HG02623 (cell line): Measurements from ENCODE around the gene LRP1-AS.
"Not testable (repeated sequence)": the region's sequence is repeated elsewhere in the genome, so short reads cannot be mapped to it uniquely, and the experiment has no call there.

ENCODE experiments used
- ATAC-seq: cut with Tn5 transposase; IDR thresholded peaks from one replicate; pipeline ENCODE4 v1.9.1; 2021; ENCODE audit warnings: moderate library complexity; ENCODE audit not compliant: unreplicated experiment

LRP1-AS gene

DNA sequence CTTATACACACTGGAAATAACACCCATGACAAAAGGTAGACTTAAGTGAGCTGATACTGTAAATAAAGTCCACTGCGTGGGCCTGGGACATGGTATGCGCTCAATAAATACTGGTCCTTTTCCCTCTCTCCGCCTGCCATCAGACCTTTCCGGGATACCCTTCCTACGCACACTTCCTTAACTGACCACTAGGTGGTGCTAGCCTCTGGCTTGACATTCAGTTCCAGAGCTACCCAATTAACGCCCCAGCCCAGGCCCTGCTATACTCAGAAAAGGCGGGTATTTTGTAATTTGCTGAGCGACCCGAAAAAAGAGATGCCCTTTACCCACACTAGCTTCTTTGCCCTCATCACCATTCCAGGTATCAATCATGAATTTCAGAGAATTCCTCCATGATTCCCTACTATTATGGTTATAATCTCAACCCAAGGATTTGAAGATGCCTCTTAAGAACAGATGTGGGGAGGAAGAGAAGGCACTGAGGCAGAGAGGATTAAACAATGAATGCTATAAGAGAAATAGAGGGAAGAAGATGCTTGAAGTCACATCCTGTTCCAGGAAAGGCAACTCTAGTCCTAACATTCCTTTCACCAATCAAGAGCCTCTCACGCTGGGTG, 23.1 kb downstream of the LRP1-AS start:
- ATAC-seq: no peak

DNA sequence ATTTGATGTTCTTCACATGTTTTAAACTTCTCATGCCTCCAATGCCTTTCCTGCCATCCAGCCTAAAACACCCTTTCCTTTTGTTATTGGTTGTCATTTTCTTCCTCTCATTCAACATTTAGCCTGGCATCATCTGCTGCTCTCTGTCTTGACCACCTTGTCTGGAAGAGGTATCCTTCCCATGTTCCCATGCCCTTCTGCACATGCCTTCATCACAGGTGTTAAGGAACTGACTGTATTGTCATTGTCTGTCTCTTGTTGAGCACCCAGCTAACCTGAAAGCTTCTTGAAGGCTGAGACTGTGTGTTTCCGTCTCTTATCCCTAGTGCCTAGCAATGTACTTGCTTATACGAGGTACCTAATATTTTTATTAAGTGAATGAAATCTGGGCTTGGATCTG, 23.6 kb downstream of the LRP1-AS start:
- ATAC-seq: no peak

DNA sequence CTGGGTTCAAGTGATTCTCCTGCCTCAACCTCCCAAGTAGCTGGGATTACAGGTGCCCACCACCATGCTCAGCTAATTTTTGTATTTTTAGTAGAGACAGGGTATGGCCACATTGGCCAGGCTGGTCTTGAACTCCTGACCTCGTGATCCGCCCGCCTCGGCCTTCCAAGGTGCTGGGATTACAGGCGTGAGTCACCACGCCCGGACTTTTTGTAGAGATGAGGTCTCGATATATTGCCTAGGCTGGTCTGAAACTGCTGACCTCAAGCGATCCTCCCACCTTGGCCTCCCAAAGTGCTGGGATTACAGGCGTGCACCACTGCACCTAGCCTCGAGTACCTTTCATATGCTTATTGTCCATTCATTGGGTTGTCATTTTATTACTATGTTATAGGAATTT, 26.7 kb downstream of the LRP1-AS start:
- ATAC-seq: not testable (repeated sequence)

DNA sequence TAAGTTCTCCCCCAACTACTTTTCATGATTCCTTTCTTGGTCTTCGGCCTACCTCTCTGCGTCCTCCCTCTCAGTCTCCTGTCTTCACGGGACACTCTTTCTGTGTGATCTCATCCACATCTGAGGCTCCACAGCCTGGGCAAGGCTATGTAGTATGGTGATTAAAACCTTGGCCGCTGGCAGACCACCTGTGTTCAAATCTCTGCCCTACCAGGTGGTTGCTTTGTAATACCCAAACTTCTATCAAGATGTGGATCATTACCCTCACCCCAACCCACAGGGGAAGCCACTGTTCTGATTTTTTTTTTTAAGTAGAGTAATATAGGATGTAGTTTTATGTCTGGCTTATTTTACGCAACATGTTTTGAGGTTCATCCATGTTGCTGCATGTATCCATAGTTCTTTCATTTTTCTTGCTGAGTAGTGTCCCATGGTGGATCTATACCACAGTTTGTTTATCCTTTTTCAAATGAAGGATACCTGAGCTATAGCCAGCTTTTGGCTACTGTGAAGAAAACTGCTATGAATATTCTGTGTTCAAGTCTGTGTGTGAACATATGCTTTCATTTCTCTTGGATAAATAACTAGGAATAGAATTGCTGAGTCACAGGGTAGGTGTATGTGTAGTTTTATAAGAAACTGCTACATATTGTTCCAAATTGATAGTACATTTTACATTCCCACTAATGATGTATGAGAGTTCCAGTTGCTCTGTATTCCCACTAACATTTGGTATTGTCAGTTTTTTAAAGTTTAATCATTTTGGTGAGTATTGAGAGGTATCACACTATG, 27.9 kb downstream of the LRP1-AS start:
- no peak for ATAC-seq

DNA sequence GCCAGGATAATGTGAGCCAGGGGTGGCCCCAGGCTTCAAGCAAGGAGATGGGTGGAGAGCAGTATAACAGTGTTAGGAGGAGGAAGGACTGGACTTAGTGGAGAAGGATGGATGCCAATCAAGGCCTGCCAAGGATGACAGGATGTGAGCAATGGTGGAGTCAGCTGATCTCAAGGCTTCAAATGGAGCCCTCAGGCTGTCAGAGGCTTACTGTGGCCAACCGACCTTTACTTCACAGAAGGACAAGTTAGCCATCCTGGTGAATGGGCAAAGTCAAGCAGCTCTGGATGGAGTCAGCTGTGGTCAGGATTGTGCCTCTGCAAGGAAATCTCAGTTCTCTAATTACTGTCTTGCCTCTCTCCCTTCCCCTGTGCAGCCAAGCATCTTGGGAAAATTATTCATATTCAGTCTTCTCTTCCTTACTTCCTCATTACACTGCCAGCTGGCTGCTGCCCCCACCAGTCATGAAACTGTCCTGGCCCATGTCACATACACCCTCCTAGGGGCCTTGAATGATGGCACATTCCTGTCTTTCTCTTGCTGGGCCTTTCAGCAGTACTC, 28.6 kb downstream of the LRP1-AS start:
- no peak for ATAC-seq

DNA sequence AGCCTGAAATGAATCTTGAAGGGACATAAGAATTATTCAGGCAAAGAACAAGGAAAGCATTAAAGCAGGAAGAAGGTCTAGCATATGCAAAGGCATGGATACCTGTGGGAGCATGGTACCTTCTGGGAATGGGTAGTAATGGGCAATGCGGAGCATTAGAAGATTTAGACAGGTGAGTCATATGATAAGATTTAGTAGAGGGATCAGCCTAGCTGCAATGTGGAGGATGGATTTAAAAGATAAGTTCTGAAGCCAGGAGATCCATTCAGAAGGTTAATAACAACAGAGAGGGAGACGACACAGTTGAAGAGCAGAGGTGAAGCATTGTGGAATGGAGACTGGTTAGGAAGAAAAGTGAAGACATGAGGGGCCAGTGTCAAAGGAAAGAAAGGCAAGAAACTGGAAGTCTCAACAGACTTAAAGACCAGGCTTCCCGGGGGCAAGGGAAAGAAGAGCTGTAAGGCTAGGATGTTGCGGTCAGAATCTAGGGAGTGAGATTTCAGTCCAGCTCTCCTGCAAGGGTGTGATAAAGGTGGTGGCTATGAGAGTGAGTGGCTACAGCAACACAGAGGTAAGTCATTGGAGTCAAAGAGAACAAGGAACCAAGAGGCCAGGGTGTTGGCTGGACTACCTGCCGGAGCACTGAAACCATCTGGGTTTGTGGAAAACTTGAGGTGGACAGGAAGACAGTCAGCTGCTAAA, 30.7 kb downstream of the LRP1-AS start:
- no peak for ATAC-seq

DNA sequence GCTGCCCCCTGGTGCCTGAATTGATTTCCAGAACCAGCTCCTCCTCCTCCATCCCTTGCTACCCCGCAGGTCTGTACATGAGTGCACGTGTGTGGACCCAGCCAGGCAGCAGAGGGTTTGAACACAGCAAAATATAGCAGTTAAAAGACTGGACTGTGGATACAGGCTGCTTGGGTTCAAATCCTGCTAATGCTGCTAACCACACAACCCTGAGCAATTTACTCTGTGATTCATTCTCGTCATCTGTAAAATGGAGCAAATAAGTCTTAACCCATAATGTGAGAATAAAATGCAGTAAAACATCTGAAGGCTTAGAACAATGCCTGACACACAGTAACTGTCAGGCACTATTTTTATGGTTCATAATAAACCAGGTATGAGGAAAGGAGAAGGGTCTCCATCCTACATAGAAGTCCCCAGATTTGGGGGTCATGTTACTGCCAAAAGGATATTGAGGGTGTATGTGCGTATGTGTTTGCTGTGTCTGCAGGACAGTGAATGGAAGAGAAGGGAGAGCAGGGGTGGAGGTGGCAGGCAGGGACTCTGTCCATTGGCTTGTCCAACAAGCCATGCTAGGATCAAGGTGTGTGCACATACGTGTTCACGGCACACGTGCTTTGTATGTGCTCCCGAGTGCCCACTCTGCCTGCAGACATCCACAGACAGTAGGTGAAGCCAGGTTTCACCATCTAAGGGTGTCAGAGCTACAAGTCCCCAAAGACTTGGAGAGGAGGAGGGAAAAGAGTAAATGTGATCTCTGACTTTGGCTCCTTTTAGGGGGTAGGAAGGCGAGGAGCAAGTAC, 34.7 kb downstream of the LRP1-AS start:
- ATAC-seq: no peak

DNA sequence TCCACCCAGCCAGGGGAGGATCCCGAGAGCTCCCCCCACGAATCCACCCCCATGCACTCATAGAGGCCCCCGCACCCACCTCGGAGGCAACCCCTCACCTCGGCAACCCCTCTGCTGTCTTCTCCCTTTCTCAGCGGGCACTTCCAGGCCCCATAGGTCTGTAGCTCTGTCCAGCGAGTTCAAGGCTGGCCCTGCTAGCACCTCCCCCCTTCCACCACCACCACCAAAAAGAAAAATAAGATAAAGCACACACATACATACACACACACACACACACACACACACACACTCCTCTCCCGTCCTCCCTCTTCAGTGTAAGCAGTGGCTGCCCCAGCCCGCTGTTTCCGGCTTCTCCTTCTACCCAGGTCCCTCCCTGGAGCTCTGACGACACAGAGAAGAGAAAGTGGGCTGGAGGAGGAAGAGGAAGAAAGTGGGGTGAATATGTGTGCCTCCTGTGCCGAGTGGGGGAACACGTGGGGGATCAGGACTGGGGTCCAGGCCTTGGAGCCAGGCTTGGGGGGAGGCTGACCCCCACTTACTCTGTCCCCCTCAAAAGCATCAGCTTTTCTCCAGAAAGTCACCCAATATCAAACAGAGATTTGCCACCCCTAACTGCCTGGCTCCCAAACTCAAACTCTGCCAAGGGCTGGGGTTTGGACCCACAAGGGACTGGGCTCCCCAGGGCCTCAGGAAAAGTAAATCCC, 36.2 kb downstream of the LRP1-AS start, which contains the start of gene STAT6:
Gene STAT6 (minus strand): TSS at position 332 of the 704 bp plus-strand sequence. CDS start 3,084 bp downstream, outside the sequence.
- ATAC-seq: peak; percentile 41

DNA sequence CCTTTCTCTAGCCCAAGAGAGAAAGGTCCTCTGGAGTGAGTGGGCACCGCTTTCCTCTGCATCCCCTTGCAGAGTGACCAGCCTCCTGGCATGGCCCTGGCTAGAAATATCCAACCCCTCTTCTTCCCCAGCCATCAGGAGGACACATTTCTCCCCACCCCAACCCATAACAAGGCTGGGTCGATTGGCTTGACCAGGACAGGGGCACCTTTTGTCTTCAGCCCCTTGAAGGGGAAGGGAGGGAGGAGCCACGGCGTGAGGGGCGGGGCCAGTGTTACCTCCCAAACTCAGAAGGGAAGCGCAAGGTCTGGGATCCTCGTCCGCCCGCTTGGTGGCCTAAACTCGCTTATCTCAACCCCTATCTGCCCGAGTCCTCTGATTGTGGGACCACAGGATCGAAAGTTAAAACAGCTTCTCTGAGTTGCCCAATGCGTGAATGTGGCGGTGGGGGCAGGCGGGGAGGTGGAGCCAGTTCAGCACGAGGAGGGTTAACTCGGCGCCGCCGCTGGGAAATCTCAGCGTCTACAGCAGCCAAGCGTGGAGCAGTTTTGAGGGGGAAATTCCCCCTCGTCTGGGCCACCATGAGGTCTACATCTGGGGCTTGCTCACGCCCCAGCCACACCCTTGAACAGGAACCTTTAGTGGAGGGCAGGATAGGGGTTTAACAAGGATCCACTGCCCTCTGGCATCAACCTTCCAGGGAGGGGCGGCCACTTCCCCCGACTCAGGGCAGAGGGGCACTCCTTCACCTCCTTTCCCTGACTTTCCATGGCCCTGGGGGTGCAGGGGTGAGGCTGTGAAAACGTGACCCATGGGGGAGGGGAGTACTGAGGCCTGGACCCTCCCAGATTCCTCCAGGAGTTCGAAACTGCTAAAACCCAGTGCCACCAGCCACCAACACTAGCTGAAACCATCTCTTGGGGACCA, 37.1 kb downstream of the LRP1-AS start:
- ATAC-seq: no peak

DNA sequence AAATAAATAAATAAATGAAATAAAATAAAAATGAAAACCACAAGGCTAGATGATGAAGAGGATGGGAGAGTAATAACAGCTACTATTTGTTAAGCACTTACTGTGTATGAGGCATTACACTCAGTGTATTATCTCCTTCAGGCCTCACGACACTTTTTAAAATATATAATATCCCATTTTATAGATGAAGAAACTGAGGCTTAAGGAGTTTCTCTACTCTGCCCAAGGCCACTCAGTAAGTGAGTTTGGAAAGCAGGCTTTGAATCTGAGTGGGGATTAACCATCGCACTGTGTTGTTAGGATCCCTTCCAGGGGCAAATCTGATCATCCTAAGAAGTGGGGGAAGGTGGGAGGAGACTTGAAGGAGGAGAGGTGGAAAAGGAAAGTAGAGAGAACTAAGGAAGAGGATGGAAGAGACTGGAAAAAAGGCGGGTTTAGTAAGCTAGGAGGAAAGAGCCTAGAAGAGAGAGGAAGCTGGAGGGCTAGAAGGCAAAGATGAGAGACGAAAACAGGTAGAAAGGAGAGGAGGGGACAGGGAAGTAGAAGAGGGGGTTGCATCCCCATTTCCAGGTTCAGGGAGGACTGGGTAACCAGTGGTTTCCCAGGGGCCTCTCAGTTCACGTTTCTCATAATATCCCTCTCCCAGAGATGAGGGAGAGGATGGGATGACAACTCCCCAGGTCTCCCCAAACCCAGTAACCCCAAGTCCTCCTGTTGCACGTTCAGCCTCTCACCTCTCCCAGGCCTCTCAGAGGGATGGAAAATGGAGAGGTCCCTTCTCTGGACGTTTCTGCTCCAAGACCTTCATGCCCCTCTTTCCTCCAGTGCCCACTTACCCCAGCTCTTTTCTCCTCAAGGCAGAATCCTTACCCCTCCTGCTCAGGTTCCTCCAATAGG, 38.0 kb downstream of the LRP1-AS start:
- no peak for ATAC-seq

DNA sequence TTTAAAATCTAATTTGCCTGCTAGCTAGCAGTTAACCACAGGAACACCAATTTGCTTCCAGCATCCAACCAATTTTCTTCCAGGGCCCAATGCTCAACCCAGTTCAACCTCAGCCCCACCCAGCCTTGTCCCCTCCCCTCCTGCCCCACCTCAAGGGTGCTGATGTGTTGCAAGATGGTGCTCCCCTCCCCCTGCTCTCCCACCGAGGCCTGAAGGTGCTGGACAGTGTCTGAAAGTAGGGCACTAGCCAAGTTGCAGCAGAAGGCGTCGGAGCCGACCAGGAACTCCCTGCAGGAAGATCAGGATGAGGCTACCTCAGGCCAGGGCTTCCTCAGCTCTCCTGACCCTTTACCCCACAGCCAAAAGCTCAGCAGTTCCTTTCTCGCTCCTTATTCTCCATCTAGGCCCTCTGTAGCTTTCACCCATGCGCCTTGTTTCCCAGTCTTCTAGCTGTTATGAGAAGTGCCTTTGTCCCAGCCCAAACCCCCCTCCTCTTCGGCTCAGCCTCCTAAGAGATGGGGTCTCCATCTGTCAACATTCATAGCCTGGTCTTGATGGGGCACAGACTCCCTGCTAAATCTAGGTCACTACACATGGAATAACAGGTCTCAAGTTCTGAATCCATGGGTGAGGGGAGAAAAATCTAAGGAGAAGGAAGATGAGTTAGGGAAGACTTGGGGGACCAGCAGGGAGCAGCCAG, 39.8 kb downstream of the LRP1-AS start:
- ATAC-seq: no peak

DNA sequence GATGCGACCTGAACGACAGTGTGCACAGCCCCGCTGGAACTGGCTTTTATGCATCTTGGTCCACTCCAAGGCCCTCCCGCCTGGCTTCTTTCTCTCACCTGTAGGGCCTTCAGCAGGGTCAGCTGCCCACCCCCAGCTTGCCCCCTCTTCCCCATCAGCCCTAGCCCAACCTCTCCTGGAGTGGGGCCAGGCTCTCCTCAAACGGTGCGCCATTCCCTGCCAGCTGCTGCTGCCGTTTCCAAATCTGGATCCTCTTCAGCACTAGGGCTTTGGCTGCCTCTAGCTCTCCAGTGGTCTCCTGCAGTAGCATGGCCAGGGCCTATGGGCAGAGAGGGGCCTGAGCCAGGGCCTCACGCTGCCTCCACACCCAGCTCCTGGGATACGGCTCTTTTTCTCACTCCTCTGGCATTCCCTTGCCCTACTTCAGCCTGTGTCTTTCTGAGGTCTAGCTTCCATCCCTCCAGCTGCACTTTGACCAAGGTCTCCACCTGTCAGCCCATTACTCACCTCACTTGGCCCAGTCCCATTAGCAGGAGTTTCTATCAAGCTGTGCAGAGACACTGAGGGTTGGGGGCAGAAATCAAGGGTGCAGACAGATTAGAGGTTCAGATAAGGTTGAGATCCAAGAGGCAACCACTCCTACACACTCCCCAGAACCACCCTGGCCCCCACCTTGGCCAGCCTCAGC, 41.3 kb downstream of the LRP1-AS start:
- ATAC-seq: no peak

DNA sequence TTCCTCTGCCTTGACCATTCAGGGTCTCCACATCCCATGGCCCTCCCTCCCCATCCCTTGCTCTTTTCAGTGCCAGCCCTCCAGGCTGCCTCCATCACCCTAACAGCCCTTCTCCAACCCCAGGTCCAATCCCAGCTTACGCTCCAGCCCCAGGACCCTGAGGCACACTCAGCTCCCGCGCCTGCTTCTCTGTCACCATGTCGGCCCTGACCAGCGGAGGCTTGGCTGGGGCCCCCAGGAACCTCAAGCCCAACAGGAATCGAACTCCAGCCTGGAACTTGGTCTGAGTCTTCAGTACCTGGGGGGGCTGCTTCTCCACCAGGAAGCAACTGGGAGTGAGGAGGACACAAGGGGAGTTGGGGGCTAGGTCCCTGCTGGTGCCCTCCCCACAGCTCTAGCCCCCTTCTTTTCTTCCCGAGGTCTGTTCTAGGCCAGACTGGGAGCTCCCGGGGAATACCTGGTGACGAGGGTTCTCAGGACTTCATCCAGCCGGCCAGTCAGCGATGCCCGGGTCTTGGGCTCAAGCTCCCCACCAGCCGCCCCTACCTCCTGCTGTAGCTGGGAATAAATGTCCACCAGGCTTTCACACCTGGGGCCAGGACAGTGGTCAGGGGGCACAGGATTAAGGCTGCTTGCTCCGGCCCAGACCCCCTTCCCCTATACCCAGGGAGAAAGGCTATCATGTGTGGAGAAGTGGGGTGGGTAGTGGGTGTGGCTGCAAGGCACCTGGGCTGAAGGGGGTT, 42.2 kb downstream of the LRP1-AS start:
- ATAC-seq: no peak

DNA sequence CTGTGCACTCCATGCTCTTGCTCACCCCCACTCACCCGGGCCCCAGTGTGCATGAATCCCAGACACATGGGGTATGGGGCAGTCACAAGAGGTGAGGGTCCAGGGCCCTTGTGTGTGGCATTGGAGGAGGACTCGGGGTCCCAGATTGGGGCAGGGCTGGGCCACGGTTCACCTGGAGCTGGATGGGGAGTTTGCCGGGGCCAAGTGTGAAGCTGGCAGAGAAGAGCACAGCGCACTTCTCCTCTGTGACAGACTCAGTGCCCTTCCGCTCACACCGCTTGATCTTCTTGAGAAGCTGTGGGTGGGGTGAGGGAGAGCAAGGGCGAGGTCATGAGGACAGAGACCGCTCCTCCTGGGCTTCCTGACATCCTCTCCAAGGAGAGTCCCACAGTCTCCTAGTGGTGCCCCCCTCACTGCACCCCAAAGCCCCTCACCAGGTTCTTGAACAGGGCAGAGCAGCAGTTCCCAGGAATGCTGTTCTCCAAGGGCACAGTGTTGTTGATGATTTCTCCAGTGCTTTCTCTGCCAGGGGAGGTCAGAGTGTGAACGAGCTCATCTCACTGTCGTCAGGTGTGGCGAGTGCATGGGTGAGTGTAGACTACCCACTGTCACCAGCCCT, 43.0 kb downstream of the LRP1-AS start:
- no peak for ATAC-seq

DNA sequence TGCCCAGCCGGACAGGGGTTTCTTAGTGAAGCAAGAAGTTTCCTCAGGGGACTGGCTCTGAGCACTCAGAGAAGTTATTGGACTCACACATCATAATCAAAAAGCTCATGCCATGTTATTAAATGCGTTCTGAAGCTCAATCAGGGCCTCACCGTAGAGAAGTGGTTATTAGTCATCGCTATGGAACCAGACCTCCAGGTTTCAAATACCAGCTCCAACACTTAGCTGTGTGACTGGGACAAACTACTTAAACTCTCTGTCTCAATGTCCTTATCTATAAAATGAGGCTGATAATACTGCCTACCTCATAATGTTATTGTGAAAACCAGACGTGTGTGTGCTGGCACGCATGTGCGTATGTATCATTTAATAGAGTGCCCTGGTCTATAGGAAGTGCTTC, 43.6 kb downstream of the LRP1-AS start:
- ATAC-seq: no peak
